Activated CD8-positive, alpha-beta memory T cell treated with anti-CD3 and anti-CD28 coated beads, Interleukin-2, amount 50 U/mL, for 1 hour (primary cell): Measurements from ENCODE around the gene RHEBL1.
"Not testable (repeated sequence)": the region's sequence is repeated elsewhere in the genome, so short reads cannot be mapped to it uniquely, and the experiment has no call there.

Experiments
- DNase-seq: peaks from one replicate; pipeline ENCODE4 v3.0.0-alpha.2; 2020; ENCODE audit errors: extremely low read depth

The RHEBL1 gene

DNA sequence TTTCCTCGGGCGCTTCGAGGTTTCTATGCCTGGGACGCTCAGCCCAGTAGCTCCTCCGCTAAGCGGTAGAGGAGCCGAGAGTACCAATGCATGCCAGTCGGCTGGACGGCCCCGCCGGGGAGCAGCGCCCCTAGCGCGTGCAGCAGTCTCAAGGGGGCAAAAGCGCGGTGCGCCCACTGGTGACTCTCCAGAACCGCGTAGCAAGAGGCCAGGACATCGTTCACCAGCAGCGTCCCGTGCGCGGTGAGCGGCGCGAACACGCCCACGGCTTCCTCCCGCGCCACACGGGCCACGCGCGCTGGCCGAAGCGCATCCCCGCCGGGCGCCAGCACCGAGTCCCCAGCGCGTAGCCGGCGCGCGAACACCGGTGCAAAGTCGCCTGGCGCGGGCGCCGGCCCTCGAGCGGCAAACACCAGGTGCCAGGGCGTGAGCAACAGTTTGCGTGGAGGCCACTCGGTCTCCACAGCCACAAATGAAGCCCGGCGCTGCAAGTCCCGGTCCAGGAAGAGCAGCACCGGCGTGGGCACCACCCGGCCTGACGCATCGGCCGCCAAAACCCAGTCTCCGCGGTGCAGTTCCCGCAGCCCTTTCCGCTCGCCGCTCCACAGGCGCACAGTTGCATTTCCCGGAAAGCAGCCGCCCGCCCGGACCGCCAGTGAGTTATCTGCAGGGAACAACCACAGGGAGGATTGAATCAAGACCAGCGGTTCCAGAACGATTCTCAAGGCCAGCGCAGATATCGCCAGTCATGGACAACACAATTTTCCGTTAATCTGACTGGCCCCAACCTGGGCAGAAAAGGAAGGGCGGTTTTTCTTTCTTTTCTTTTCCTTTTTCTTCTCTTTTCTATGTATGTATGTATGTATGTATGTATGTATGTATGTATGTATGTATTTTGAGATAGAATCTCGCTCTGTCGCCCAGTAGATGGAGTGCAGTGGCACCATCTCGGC lies 20.3 kb upstream of the RHEBL1 start:
- DNase-seq, result no peak

GRCh38 chr12:49088932-49089330 lies 19.2 kb upstream of the RHEBL1 start:
- DNase-seq, result no peak

- peak; percentile 40 for DNase-seq
Observed at GRCh38 chr12:49088150-49088931, 18.6 kb upstream of the RHEBL1 start.

DNA sequence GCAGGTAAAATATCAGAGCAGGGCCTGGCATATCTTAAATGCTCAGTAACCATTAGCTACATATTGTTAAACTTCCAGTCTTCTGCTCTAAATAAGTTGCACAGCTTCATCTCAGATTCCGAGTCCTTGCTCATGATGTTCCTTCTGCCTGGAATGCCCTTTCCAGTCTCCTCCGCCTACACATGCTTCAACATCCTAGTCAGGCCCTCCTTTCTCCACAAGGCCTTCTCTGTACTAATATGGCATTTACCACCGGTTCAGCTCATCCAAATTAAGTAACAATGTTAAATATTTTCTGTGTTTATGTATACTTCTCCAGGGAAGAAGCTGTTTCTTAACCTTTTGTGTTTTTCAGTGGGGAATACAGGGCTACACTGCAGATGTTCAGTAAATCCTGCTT lies 16.3 kb upstream of the RHEBL1 start:
- DNase-seq, result no peak

DNA sequence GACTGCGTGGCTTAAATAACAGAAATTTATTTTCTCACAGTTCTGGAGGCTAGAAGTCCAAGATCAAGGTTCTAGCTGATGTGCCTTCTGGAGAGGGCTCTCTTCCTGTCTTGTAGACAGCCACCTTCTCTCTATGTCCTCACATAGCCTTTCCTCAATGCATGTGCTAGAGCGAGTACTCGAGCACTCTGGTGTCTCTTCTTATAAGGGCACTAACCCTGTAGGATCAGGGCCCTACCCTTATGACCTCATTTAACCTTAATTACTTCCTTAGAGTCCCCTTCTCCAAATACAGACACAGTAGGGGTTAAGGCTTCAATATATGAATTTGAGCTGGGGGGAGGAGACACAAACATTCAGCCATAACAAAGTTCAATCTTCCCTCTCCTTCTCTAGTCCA lies 14.7 kb upstream of the RHEBL1 start:
- DNase-seq, result no peak

- no peak for DNase-seq
Observed at GRCh38 chr12:49079793-49080192, 10.0 kb upstream of the RHEBL1 start.

DNA sequence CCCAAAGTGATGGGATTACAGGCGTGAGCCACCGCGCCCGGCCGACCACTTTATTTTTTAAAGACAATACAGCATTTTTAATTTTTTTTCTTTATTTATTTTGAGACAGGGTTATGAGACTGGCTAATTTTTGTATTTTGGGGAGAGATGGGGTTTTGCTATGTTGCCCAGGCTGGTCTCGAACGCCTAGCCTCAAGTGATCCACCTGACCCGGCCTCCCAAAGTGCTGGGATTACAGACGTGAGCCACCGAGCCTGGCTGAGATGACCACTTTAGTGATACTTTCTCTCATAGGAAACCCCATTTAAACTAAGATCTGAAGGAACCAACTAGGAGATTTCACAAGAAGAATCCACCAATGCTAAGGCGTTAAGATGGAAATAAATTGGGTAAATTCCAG lies 1.2 kb upstream of the RHEBL1 start:
- no peak for DNase-seq

- DNase-seq, result no peak
Observed at GRCh38 chr12:49068879-49069506, 786 bp downstream of the RHEBL1 start.

DNA sequence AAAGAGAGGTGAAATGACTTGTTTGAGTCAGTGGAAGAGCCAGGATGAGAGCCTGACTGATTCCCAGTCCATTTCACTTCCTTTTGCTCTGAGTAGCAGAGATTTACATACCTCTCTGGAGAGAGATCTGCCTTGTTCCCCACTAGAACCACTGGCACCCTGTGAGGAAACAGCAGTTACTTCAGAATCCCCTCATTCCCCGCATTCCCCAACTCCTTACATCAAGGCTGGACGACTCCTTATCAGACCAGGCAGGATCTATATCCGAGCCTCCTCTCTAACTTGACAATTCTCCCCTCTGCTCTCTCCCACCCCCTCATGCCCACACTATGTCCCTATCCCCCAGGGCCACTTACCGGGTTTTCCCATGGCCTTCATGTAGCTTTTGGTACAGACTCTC lies 3.7 kb downstream of the RHEBL1 start:
- DNase-seq, result no peak

- no peak for DNase-seq
Observed at GRCh38 chr12:49064767-49065152, 5.0 kb downstream of the RHEBL1 start.

DNA sequence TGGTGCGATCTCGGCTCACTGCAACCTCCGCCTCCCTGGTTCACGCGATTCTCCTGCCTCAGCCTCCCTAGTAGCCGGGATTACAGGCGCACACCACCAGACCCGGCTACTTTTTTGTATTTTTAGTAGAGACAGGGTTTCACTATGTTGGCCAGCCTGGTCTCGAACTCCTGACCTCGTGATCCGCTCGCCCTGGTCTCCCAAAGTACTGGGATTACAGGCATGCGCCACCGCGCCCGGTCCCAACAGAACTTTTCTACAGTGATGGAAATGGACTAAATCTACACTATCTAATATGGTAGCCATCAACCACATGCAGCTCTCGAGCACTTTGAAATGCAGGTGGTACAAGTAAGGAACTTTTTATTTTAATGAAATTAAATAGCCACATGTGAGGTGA lies 7.9 kb downstream of the RHEBL1 start:
- DNase-seq, result not testable (repeated sequence)

- no peak for DNase-seq
Observed at GRCh38 chr12:49061157-49061650, 8.6 kb downstream of the RHEBL1 start.

DNA sequence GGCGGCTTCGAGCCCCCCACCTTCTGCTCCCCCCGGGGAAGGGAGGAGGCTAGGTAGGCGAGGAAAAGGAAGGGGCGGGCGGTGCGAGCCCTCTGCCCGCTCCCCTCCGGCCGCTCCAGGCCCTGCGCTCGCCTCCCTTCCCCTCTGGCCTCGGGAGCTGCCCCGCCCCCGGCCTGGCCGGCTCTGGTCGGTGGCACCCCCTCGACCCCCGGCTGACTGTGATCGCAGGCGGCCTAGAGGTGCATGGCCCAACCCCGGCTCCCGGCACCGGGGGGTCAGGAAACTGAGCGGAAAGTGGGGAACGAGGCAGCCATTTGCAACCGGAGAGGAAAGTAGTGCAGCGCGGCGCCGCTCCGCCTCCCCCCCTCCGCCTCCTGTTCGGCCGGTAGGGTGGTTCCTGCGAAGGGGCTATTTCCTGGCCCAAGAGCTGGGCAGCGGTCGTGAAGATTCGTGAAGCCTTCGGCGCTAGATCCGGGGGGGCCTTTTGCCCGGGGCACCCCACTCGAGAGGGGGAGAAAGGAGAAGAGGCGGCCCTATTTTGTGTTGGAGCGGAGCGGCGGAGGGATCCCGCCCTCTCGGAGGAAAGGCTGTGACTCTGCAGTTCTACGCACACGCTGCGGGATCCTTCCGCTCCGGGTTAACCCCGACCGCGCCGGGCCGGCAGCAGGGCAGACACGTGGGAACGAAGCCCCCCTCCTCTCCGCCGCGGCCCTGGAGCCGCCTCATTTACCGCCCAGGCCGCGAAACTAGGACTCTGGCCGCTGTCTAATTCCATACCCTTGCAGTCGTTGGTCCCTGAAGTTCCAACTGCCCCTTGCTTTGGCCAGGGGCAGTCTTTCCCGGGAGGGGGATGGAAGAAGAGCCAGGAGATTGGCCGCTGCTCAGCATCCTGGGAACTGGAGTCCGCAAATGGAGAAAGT lies 9.3 kb downstream of the RHEBL1 start, which contains the start of gene KMT2D:
TSS of gene KMT2D (minus strand) at position 558 of the 920 bp plus-strand sequence. CDS start 5,470 bp downstream, outside the sequence.
- DNase-seq, result peak; percentile 76

DNA sequence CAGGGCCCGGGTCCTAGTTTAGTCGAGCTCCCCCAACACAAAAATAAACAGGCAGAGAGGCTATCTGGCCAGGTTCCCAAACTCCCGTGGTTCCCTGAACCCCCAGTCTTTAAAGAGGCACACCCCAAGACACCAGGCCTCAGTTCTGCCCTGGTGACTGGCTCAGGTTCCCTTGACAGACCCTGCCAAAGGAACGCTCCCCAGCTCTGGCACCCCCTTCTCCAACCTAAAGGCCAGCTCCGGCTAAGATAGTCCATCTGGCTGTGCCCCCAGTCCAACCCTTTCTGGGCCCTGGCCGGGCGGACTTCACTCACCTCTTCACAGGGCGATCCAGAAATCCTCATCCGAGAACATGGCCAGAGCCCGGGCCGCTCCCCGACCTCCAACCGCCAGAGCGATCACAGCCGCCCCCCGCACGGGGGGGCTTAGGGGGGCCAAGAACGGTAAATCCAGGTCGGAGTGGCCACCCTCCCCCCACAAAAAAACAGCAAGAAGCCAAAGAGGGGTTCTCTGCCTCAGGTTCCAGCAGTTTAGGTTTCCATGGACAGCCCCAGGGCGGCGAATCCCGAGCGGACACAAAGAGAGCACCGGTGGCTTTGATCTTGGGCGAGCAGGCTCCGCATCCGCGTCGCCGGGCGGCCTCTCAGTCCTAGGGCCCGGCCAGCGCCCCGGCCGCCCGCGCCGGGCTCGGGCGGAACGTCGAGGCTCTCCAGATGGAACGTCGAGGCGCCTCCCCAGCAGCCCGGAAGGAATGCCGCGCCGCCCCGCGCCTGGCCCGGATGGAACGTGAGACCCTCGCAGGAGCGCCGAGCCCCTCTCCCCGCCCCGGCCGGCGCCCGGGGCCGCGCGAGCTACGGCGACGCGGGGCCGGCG lies 10.2 kb downstream of the RHEBL1 start:
- DNase-seq, result no peak

DNA sequence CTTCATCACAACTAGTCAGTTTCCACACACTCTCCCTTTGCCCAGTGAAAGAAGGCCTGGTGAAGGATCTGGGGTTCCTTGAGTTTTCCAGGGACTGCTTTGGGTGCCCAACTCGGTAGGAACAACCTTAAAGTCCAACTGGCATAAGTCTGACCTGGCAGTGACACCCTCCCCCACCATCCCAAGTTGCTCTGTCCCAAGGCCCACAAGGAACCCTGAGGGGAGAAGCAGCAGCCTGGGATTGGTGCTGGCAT lies 10.8 kb downstream of the RHEBL1 start:
- no peak for DNase-seq

GRCh38 chr12:49058366-49059044 lies 11.3 kb downstream of the RHEBL1 start:
- DNase-seq, result no peak

GRCh38 chr12:49057888-49058287 lies 11.9 kb downstream of the RHEBL1 start:
- DNase-seq, result no peak

DNA sequence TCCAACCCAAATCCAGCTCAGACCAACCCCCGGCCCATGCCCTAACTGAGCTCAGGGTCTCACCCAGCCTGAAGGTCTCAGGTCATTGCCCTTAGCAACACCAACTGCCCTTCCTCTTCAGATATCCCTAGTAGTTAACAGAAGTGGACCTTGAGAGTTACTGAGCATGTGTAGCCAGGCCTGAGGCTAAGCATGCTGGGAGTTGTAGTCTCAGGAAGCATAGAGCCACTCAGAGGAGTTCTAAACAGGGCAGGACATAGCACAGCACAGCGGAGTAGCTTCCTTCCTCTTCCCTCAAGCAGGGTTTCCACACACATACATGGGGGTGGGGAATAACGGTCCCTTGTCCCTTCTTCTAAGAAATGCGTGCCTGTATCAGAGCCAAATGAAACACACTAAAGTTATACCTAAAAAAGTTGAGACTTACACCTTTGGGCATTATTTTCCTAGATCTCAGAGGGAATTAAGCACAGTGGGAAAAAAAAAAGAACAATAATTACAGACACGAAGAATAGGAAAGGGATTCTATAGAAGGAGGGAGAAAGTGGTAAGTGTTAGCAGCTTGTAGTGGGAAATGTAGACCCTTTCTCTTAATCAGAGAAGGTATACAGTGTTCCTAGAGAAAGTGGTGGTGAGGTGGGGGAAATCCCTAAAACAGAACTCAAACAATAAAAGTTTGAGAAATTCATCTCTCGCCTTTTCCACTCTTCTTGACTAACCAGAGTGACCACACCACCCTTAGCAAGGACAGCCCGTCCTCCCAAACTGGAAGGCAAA lies 13.6 kb downstream of the RHEBL1 start:
- DNase-seq, result no peak

- DNase-seq, result no peak
Observed at GRCh38 chr12:49055092-49055491, 14.7 kb downstream of the RHEBL1 start.
